Lower lobe of right lung (tissue), 2 donors: ENCODE results near the gene PGPEP1. TPM values are rescaled to one million over a fixed set of nuclear protein-coding genes. Genes with fewer than 3 reads are reported as not detected.
A peak's percentile ranks its signal among the peaks of the same experiment; 100 is the strongest.

Experiments used
- ATAC-seq, 2 donors: fragments of 200-7000 bp; cut with Tn5 transposase; one replicate each; pipeline ENCODE4 v1.9.1; 2020 to 2022; ENCODE audit warnings: mild to moderate bottlenecking in 2 of 2, moderate library complexity in 2 of 2
- DNase-seq: peaks from one replicate; pipeline ENCODE4 v3.0.0-alpha.2; 2020
- H3K27ac ChIP-seq: fragments of 200-600 bp; one replicate; pipeline ENCODE4 v1.8.0; 2022
- H3K27me3 ChIP-seq: fragments of 200-600 bp; one replicate; pipeline ENCODE4 v1.8.0; 2022; ENCODE audit warnings: low read depth
- H3K36me3 ChIP-seq: fragments of 200-600 bp; one replicate; pipeline ENCODE4 v1.8.0; 2022; ENCODE audit warnings: mild to moderate bottlenecking
- H3K4me1 ChIP-seq: fragments of 200-600 bp; one replicate; pipeline ENCODE4 v1.8.0; 2022
- H3K4me3 ChIP-seq: fragments of 200-600 bp; one replicate; pipeline ENCODE4 v1.8.0; 2022; ENCODE audit warnings: mild to moderate bottlenecking
- H3K9me3 ChIP-seq: fragments of 200-600 bp; one replicate; pipeline ENCODE4 v1.8.0; 2022
- intact Hi-C: fragments of 100-400 bp; cut with DNase I; formaldehyde crosslinking; loops from one replicate; pipeline ENCODE4 v1.11.0; 2022
- total RNA-seq: library from RNA; stranded (reverse); fragmentation: NEBNext Ultra II Directional; extraction: Animal tissue kit (Norgen Biotek cat#: 25700); gene quantifications from one replicate; pipeline ENCODE4 v1.2.1, GENCODE V29; 2021
- TF ChIP-seq, protein P1 (sequence below): fragments of 200-600 bp; IDR thresholded peaks from one replicate; pipeline ENCODE4 v1.8.0; 2022; ENCODE audit warnings: antibody characterized with exemption, mild to moderate bottlenecking
- donor health status: DM: no; HTN: yes; CAD: no; lungs with severe emphysema.

PGPEP1 gene
- total RNA-seq, 1 donor from 2014 or later = 40.9 TPM

DNA sequence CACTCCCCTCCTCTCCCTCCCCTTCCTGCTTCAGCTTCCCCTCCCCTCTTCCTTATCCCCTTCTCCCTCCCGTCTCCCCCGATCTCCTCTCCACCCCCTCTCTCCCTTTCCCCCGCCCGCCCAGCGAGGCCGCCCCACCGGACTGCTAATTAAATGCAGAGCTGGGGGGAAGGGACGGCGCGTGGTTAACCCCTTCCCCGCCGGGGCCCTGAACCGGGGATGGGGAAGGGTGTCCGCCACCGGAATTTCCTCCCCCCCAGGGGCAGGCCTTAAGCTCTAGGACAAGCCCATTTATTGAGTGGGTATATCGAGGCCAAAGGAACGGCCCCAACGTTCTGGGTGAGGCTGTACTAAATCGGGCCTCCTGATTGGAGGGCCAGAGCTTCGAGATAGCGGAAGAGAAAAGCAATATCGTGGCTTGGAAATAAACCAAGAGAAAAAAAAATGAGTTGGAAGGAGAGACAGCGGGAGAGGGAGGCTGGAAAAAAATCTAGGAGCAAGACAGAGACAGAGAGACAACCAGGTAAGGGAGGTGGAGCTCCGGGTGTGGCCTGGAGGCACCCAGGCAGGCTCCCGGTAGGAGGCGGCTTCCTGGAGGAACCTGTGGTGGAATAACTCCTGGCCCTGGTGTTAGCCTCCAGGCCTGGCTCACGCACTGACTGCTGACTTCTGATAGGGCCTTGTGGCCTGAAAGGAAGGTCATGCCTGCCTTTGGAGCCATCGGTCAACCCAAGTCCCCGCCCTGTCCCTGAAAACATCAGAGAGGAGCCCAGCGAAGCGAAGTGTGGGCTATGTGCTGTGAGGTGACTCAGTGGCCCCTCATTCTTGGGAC is 47.4 kb upstream of the PGPEP1 start:
- Histone ChIP-seq H3K36me3 (no peaks in the 10 kb centered on the region), H3K27me3 (no peaks in the 10 kb centered on the region), H3K4me3 (peak overlapping the region; percentile 80), H3K27ac (peak overlapping the region; percentile 99), H3K4me1 (peaks cover 31% of the 10 kb centered on the region), H3K9me3 (no peaks in the 10 kb centered on the region)
- ATAC-seq (peak; percentile 67 to 69), DNase-seq (peak; percentile 89)
- intact Hi-C loops = no loop called here
- TF ChIP-seq, protein P1, sequence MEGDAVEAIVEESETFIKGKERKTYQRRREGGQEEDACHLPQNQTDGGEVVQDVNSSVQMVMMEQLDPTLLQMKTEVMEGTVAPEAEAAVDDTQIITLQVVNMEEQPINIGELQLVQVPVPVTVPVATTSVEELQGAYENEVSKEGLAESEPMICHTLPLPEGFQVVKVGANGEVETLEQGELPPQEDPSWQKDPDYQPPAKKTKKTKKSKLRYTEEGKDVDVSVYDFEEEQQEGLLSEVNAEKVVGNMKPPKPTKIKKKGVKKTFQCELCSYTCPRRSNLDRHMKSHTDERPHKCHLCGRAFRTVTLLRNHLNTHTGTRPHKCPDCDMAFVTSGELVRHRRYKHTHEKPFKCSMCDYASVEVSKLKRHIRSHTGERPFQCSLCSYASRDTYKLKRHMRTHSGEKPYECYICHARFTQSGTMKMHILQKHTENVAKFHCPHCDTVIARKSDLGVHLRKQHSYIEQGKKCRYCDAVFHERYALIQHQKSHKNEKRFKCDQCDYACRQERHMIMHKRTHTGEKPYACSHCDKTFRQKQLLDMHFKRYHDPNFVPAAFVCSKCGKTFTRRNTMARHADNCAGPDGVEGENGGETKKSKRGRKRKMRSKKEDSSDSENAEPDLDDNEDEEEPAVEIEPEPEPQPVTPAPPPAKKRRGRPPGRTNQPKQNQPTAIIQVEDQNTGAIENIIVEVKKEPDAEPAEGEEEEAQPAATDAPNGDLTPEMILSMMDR = no peak

DNA sequence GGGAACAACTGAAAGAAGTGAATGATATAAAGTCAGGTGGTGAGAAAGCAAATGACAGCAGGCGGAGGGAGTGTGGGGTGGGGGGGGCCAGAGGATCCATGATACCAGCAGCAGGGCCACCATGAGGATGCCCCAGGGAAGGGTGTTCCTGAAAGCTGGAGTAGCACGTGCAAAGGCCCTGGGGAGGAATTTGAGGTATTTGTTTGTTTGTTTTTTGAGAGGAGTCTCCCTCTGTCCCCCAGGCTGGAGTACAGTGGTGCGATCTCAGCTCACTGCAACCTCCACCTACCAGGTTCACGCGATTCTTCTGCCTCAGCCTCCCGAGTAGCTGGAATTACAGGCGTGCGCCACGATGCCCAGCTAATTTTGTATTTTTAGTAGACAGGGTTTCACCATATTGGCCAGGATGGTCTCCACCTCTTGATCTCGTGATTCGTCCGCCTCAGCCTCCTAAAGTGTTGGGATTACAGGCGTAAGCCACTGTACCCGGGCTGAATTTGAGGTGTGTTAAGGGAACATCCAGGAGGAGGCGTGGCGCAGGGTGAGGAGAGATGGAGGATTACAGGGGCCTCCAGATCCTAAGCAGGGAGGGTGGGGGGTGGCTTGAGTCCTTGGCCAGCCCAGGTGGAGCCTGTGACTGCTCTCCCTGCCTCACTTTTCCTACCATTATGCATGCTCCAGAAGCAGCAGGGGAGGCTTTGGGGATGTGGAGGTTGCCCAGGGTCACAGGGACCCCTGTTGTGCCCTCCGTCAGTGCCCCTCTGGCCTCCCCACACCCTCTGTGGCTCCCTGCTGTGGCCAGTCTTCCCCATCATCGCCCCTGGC is 46.5 kb upstream of the PGPEP1 start:
- Histone ChIP-seq H3K4me1 (peaks cover 31% of the 10 kb centered on the region), H3K4me3 (peak overlapping the region; percentile 80), H3K36me3 (no peaks in the 10 kb centered on the region), H3K27me3 (no peaks in the 10 kb centered on the region), H3K27ac (peak overlapping the region; percentile 99), H3K9me3 (no peaks in the 10 kb centered on the region)
- TF ChIP-seq, protein P1 = no peak
- DNase-seq (no peak), ATAC-seq (no peak)
- intact Hi-C loops = no loop called here

GRCh38 chr19:18294467-18294864 is 45.9 kb upstream of the PGPEP1 start:
- H3K36me3 ChIP-seq = no peaks in the 10 kb centered on the region
- DNase-seq (peak; percentile 72), ATAC-seq (no peak)
- H3K4me3 ChIP-seq = no peak overlapping the region
- intact Hi-C loops = no loop called here
- no peaks in the 10 kb centered on the region for H3K9me3 ChIP-seq
- peaks cover 31% of the 10 kb centered on the region for H3K4me1 ChIP-seq
- peak overlapping the region; percentile 36 for H3K27ac ChIP-seq
- no peaks in the 10 kb centered on the region for H3K27me3 ChIP-seq
- TF ChIP-seq, protein P1 = no peak

- Histone ChIP-seq H3K36me3 (no peaks in the 10 kb centered on the region), H3K4me3 (no peak overlapping the region), H3K9me3 (no peaks in the 10 kb centered on the region), H3K4me1 (peaks cover 31% of the 10 kb centered on the region), H3K27ac (no peak overlapping the region), H3K27me3 (no peaks in the 10 kb centered on the region)
- DNase-seq = no peak
- intact Hi-C loops = no loop called here
- TF ChIP-seq, protein P1 = no peak
- no peak for ATAC-seq
These were observed 45.4 kb upstream of the PGPEP1 start for GRCh38 chr19:18295034-18295451.

GRCh38 chr19:18297308-18297707 is 43.1 kb upstream of the PGPEP1 start:
- H3K9me3 ChIP-seq = no peaks in the 10 kb centered on the region
- H3K4me3 ChIP-seq = no peak overlapping the region
- no peaks in the 10 kb centered on the region for H3K27me3 ChIP-seq
- ATAC-seq (no peak), DNase-seq (no peak)
- H3K4me1 ChIP-seq = peaks cover 31% of the 10 kb centered on the region
- TF ChIP-seq, protein P1 = no peak
- H3K27ac ChIP-seq = no peak overlapping the region
- no peaks in the 10 kb centered on the region for H3K36me3 ChIP-seq
- intact Hi-C loops = no loop called here
